ENCODE results near the gene GJB3. TPM values are rescaled to one million over a fixed set of nuclear protein-coding genes. Genes with fewer than 3 reads are reported as not detected.

GJB3 gene
- total RNA-seq, 8 experiments from 2014 or later = 0.05 to 8.6 (median 0.35) TPM

- no peak for ATAC-seq (replicated peaks in 6 of 8)
- H3K27ac ChIP-seq = no peak overlapping the region
- no peaks in the 10 kb centered on the region for H3K4me1 ChIP-seq (replicated peaks in 1 of 2)
- WGBS, 10 experiments = 20 to 82% (median 64%) methylated on average over 1 to 15 of the region's 18 CpGs; no CpG with 5 or more reads in 4 of the 10 experiments
- H3K4me3 ChIP-seq = no peak overlapping the region
- in situ Hi-C loops (cut with MboI; ENCODE audit: low pct_unique_long_range_greater_than_20kb in 2 of 9, low sequenced_read_pairs in 9 of 9, unreplicated experiment in 9 of 9) = loop anchor here in 4 of 9 experiments (25.0 kb wide), 2 partner anchors 585 to 1110 kb away; partner anchors contain the start of gene CSMD2 (in 1 of the 4)
Observed at GRCh38 chr1:34746785-34747637, 34.0 kb upstream of the GJB3 start.

GRCh38 chr1:34747638-34747941, 33.4 kb upstream of the GJB3 start:
- WGBS, 10 experiments = 57 to 83% (median 78%) methylated on average over 3 of the region's 6 CpGs; no CpG with 5 or more reads in 7 of the 10 experiments
- ATAC-seq (replicated peaks in 6 of 8) = no peak
- in situ Hi-C loops (cut with MboI; ENCODE audit: low pct_unique_long_range_greater_than_20kb in 2 of 9, low sequenced_read_pairs in 9 of 9, unreplicated experiment in 9 of 9) = loop anchor here in 4 of 9 experiments (25.0 kb wide), 2 partner anchors 585 to 1110 kb away; partner anchors contain the start of gene CSMD2 (in 1 of the 4)

GRCh38 chr1:34749992-34750391, 31.0 kb upstream of the GJB3 start:
- in situ Hi-C loops (cut with MboI; ENCODE audit: low pct_unique_long_range_greater_than_20kb in 2 of 9, low sequenced_read_pairs in 9 of 9, unreplicated experiment in 9 of 9) = loop anchor here in 4 of 9 experiments (25.0 kb wide), 2 partner anchors 588 to 1113 kb away; partner anchors contain the start of gene CSMD2 (in 1 of the 4)
- no peak overlapping the region for H3K27ac ChIP-seq
- no peak overlapping the region for H3K4me3 ChIP-seq
- no peaks in the 10 kb centered on the region for H3K4me1 ChIP-seq (replicated peaks in 1 of 2)
- 0 to 76% (median 54%) methylated on average over 1 to 8 of the region's 8 CpGs; no CpG with 5 or more reads in 1 of the 10 experiments for WGBS, 10 experiments
- ATAC-seq (replicated peaks in 6 of 8) = peak in 7 of 8 experiments; percentile 19 to 60 (median 45)

More at GRCh38 chr1:34747638-34747941, 33.4 kb upstream of the GJB3 start:
- Histone ChIP-seq H3K4me1 (replicated peaks in 1 of 2) (no peaks in the 10 kb centered on the region), H3K27ac (no peak overlapping the region), H3K4me3 (no peak overlapping the region)

- no peaks in the 10 kb centered on the region for H3K4me1 ChIP-seq (replicated peaks in 1 of 2)
- no peak overlapping the region for H3K27ac ChIP-seq
- no peak for ATAC-seq (replicated peaks in 6 of 8)
- WGBS, 10 experiments = 50 to 100% (median 92%) methylated on average over 1 to 5 of the region's 5 CpGs; no CpG with 5 or more reads in 2 of the 10 experiments
- H3K4me3 ChIP-seq = no peak overlapping the region
- in situ Hi-C loops (cut with MboI; ENCODE audit: low pct_unique_long_range_greater_than_20kb in 2 of 9, low sequenced_read_pairs in 9 of 9, unreplicated experiment in 9 of 9) = no loop called here
Observed at GRCh38 chr1:34750610-34751009, 30.4 kb upstream of the GJB3 start.

GRCh38 chr1:34753163-34753562, 27.9 kb upstream of the GJB3 start:
- ATAC-seq (replicated peaks in 6 of 8) = peak in 2 of 8 experiments; percentile 4 to 5
- H3K4me3 ChIP-seq = no peak overlapping the region
- H3K4me1 ChIP-seq (replicated peaks in 1 of 2) = no peaks in the 10 kb centered on the region
- no peak overlapping the region for H3K27ac ChIP-seq
- WGBS, 10 experiments = 0 to 100% (median 62%) methylated on average over 1 to 3 of the region's 3 CpGs; no CpG with 5 or more reads in 2 of the 10 experiments
- in situ Hi-C loops (cut with MboI; ENCODE audit: low pct_unique_long_range_greater_than_20kb in 2 of 9, low sequenced_read_pairs in 9 of 9, unreplicated experiment in 9 of 9) = no loop called here

GRCh38 chr1:34754964-34755637, 25.9 kb upstream of the GJB3 start, which contains the start of gene GJB5:
Gene GJB5 (plus strand): TSS chr1:34755047. CDS start chr1:34757331, 2,284 bp downstream.
- 33 to 90% (median 51%) methylated on average over 1 to 7 of the region's 13 CpGs; no CpG with 5 or more reads in 5 of the 10 experiments for WGBS, 10 experiments
- peak in 4 of 8 experiments; percentile 4 to 89 (median 72) for ATAC-seq (replicated peaks in 6 of 8)

GRCh38 chr1:34755961-34756360, 25.1 kb upstream of the GJB3 start:
- in situ Hi-C loops (cut with MboI; ENCODE audit: low pct_unique_long_range_greater_than_20kb in 2 of 9, low sequenced_read_pairs in 9 of 9, unreplicated experiment in 9 of 9) = no loop called here
- no peak for ATAC-seq (replicated peaks in 6 of 8)
- 60 to 100% (median 98%) methylated on average over 1 to 6 of the region's 6 CpGs; no CpG with 5 or more reads in 3 of the 10 experiments for WGBS, 10 experiments
- H3K4me3 ChIP-seq = no peak overlapping the region
- H3K4me1 ChIP-seq (replicated peaks in 1 of 2) = no peaks in the 10 kb centered on the region
- no peak overlapping the region for H3K27ac ChIP-seq

More at GRCh38 chr1:34754964-34755637, 25.9 kb upstream of the GJB3 start, which contains the start of gene GJB5:
- Histone ChIP-seq H3K27ac (no peak within 1 kb of the TSS), H3K4me3 (no peak within 1 kb of the TSS), H3K4me1 (replicated peaks in 1 of 2) (no peaks in the 10 kb centered on the region)
- in situ Hi-C loops (cut with MboI; ENCODE audit: low pct_unique_long_range_greater_than_20kb in 2 of 9, low sequenced_read_pairs in 9 of 9, unreplicated experiment in 9 of 9) = no loop called here

- no peak overlapping the region for H3K27ac ChIP-seq
- in situ Hi-C loops (cut with MboI; ENCODE audit: low pct_unique_long_range_greater_than_20kb in 2 of 9, low sequenced_read_pairs in 9 of 9, unreplicated experiment in 9 of 9) = no loop called here
- no peak overlapping the region for H3K4me3 ChIP-seq
- no peak for ATAC-seq (replicated peaks in 6 of 8)
- no peaks in the 10 kb centered on the region for H3K4me1 ChIP-seq (replicated peaks in 1 of 2)
- WGBS, 10 experiments = 83 to 100% (median 91%) methylated on average over 1 to 18 of the region's 21 CpGs; no CpG with 5 or more reads in 4 of the 10 experiments
Observed at GRCh38 chr1:34757386-34757785, 23.6 kb upstream of the GJB3 start.

GRCh38 chr1:34758751-34759150, 22.3 kb upstream of the GJB3 start:
- WGBS, 10 experiments = 0 to 100% (median 69%) methylated on average over 1 to 4 of the region's 4 CpGs; no CpG with 5 or more reads in 4 of the 10 experiments
- ATAC-seq (replicated peaks in 6 of 8) = peak in 3 of 8 experiments; percentile 5 to 17 (median 15)
- H3K4me3 ChIP-seq = no peak overlapping the region
- H3K27ac ChIP-seq = no peak overlapping the region
- no peaks in the 10 kb centered on the region for H3K4me1 ChIP-seq (replicated peaks in 1 of 2)
- in situ Hi-C loops (cut with MboI; ENCODE audit: low pct_unique_long_range_greater_than_20kb in 2 of 9, low sequenced_read_pairs in 9 of 9, unreplicated experiment in 9 of 9) = no loop called here

- in situ Hi-C loops (cut with MboI; ENCODE audit: low pct_unique_long_range_greater_than_20kb in 2 of 9, low sequenced_read_pairs in 9 of 9, unreplicated experiment in 9 of 9) = no loop called here
- 17 to 79% (median 55%) methylated on average over 1 to 7 of the region's 10 CpGs; no CpG with 5 or more reads in 2 of the 10 experiments for WGBS, 10 experiments
- no peaks in the 10 kb centered on the region for H3K4me1 ChIP-seq (replicated peaks in 1 of 2)
- peak in 3 of 8 experiments; percentile 19 to 41 (median 22) for ATAC-seq (replicated peaks in 6 of 8)
- H3K27ac ChIP-seq = no peak within 1 kb of the TSS
- no peak within 1 kb of the TSS for H3K4me3 ChIP-seq
Observed at GRCh38 chr1:34759503-34760357, 21.3 kb upstream of the GJB3 start, which contains the start of gene GJB4. Gene GJB4 (plus strand): TSS chr1:34759740. CDS start chr1:34761255, 1,515 bp downstream.

GRCh38 chr1:34761176-34761761, 19.7 kb upstream of the GJB3 start:
- Histone ChIP-seq H3K27ac (no peak overlapping the region), H3K4me3 (no peak overlapping the region), H3K4me1 (replicated peaks in 1 of 2) (no peaks in the 10 kb centered on the region)
- in situ Hi-C loops (cut with MboI; ENCODE audit: low pct_unique_long_range_greater_than_20kb in 2 of 9, low sequenced_read_pairs in 9 of 9, unreplicated experiment in 9 of 9) = no loop called here
- WGBS, 10 experiments = 80 to 100% (median 95%) methylated on average over 1 to 25 of the region's 33 CpGs; no CpG with 5 or more reads in 3 of the 10 experiments
- no peak for ATAC-seq (replicated peaks in 6 of 8)
